H9 (cell line): Measurements from ENCODE around the gene SRGAP3. TPM values are rescaled to one million over a fixed set of nuclear protein-coding genes. Genes with fewer than 3 reads are reported as not detected.

Experiments used
- DNase-seq: peaks from one replicate; pipeline ENCODE4 v3.0.0-alpha.2; 2017
- H2AFZ ChIP-seq: one replicate; pipeline ENCODE4 v1.6.1; 2013; ENCODE audit warnings: mild to moderate bottlenecking, low read length, control low read depth, moderate library complexity
- H2AK5ac ChIP-seq: 2 replicates; pipeline ENCODE4 v1.6.1; 2013; ENCODE audit warnings: low read length, control low read depth, mixed read lengths; ENCODE audit not compliant: insufficient read length
- H2BK120ac ChIP-seq: one replicate; pipeline ENCODE4 v1.6.1; 2013; ENCODE audit warnings: low read depth, mild to moderate bottlenecking, low read length, control low read depth, inconsistent platforms; ENCODE audit not compliant: poor library complexity, severe bottlenecking
- H2BK12ac ChIP-seq: 2 replicates; pipeline ENCODE4 v1.6.1; 2013; ENCODE audit warnings: low read length, control low read depth, mixed read lengths, low read depth; ENCODE audit not compliant: insufficient read length
- H2BK15ac ChIP-seq: 2 replicates; pipeline ENCODE4 v1.6.1; 2013; ENCODE audit warnings: low read depth, low read length, control low read depth
- H2BK20ac ChIP-seq: one replicate; pipeline ENCODE4 v1.6.1; 2013; ENCODE audit warnings: low read depth, mild to moderate bottlenecking, low read length, control low read depth, inconsistent platforms; ENCODE audit not compliant: poor library complexity, severe bottlenecking
- H2BK5ac ChIP-seq: 2 replicates; pipeline ENCODE4 v1.6.1; 2013; ENCODE audit warnings: low read length, control low read depth, mixed read lengths; ENCODE audit not compliant: insufficient read length
- H3K14ac ChIP-seq: 2 replicates; pipeline ENCODE4 v1.6.1; 2013; ENCODE audit warnings: low read length, control low read depth; ENCODE audit not compliant: insufficient read depth
- H3K18ac ChIP-seq: 2 replicates; pipeline ENCODE4 v1.6.1; 2013; ENCODE audit warnings: low read depth, mild to moderate bottlenecking, mixed read lengths, low read length, control low read depth; ENCODE audit not compliant: insufficient read length
- H3K23ac ChIP-seq: 2 replicates; pipeline ENCODE4 v1.6.1; 2013; ENCODE audit warnings: low read length, control low read depth, mixed read lengths, low read depth; ENCODE audit not compliant: insufficient read length
- H3K23me2 ChIP-seq: 2 replicates; pipeline ENCODE4 v1.6.1; 2013; ENCODE audit warnings: low read depth, mild to moderate bottlenecking, mixed read lengths, low read length, control low read depth; ENCODE audit not compliant: insufficient read length, poor library complexity, severe bottlenecking
- H3K27ac ChIP-seq: 2 replicates; pipeline ENCODE4 v1.5.1; 2013; ENCODE audit warnings: low read length, control low read depth, mixed read lengths, low read depth; ENCODE audit not compliant: insufficient read length
- H3K27me3 ChIP-seq: 2 replicates; pipeline ENCODE4 v1.6.1; 2013; ENCODE audit warnings: low read length, control low read depth, inconsistent platforms; ENCODE audit not compliant: insufficient read depth
- H3K4ac ChIP-seq: 2 replicates; pipeline ENCODE4 v1.6.1; 2013; ENCODE audit warnings: low read depth, mild to moderate bottlenecking, control low read depth, inconsistent platforms, low read length, moderate library complexity
- H3K4me1 ChIP-seq: 2 replicates; pipeline ENCODE4 v1.6.1; 2013; ENCODE audit warnings: low read length, control low read depth, inconsistent platforms; ENCODE audit not compliant: insufficient read depth
- H3K4me2 ChIP-seq: 2 replicates; pipeline ENCODE4 v1.6.1; 2013; ENCODE audit warnings: low read length, control low read depth, mixed read lengths; ENCODE audit not compliant: insufficient read length, insufficient read depth
- H3K56ac ChIP-seq: 2 replicates; pipeline ENCODE4 v1.6.1; 2013; ENCODE audit warnings: low read depth, mild to moderate bottlenecking, mixed read lengths, low read length, control low read depth; ENCODE audit not compliant: insufficient read length
- H3K79me1 ChIP-seq: 2 replicates; pipeline ENCODE4 v1.6.1; 2013; ENCODE audit warnings: low read depth, mild to moderate bottlenecking, moderate library complexity, low read length, control low read depth, inconsistent platforms; ENCODE audit not compliant: insufficient read depth, poor library complexity, severe bottlenecking
- H3K79me2 ChIP-seq: 2 replicates; pipeline ENCODE4 v1.6.1; 2013; ENCODE audit warnings: low read length, control low read depth, inconsistent platforms; ENCODE audit not compliant: insufficient read depth
- H3K9ac ChIP-seq: 2 replicates; pipeline ENCODE4 v1.6.1; 2013; ENCODE audit warnings: low read length, control low read depth, mixed read lengths; ENCODE audit not compliant: insufficient read length; ENCODE audit errors: extremely low read depth
- H3K9me3 ChIP-seq: one replicate; pipeline ENCODE4 v1.6.1; 2013; ENCODE audit warnings: low read depth, low read length, inconsistent platforms; ENCODE audit not compliant: control insufficient read depth
- H3T11ph ChIP-seq: one replicate; pipeline ENCODE4 v1.6.1; 2013; ENCODE audit warnings: mild to moderate bottlenecking, low read length, control low read depth, inconsistent platforms
- H4K20me1 ChIP-seq: one replicate; pipeline ENCODE4 v1.6.1; 2013; ENCODE audit not compliant: control insufficient read depth, insufficient read length, insufficient read depth
- H4K5ac ChIP-seq: 2 replicates; pipeline ENCODE4 v1.6.1; 2013; ENCODE audit warnings: low read depth, mild to moderate bottlenecking, mixed read lengths, low read length, control low read depth; ENCODE audit not compliant: insufficient read length
- H4K8ac ChIP-seq: replicated peaks from 2 replicates; pipeline ENCODE4 v1.6.1; 2013; ENCODE audit warnings: low read length, control low read depth, mixed read lengths, low read depth; ENCODE audit not compliant: insufficient read length
- H4K91ac ChIP-seq: 2 replicates; pipeline ENCODE4 v1.6.1; 2013; ENCODE audit warnings: low read depth, mild to moderate bottlenecking, moderate library complexity, mixed read lengths, low read length, control low read depth; ENCODE audit not compliant: insufficient read length
- H3K27ac Mint-ChIP-seq, 3 experiments: 2 replicates in 2 of 3; 3 replicates in 1 of 3; pipeline ENCODE4 v1.8.0; 2020 to 2021; ENCODE audit warnings: mixed read lengths in 3 of 3, mild to moderate bottlenecking in 1 of 3, moderate library complexity in 1 of 3
- H3K27me3 Mint-ChIP-seq: 2 replicates; pipeline ENCODE4 v1.8.0; 2021; ENCODE audit warnings: low read depth, mild to moderate bottlenecking, moderate library complexity, mixed read lengths
- H3K36me3 Mint-ChIP-seq, 3 experiments: 2 replicates in 2 of 3; 3 replicates in 1 of 3; pipeline ENCODE4 v1.8.0; 2020 to 2021; ENCODE audit warnings: low read depth in 3 of 3, mixed read lengths in 3 of 3; ENCODE audit not compliant: insufficient read depth in 1 of 3
- H3K4me1 Mint-ChIP-seq, 2 experiments: 2 replicates each; pipeline ENCODE4 v1.8.0; 2020; ENCODE audit warnings: mixed read lengths in 2 of 2
- H3K4me3 Mint-ChIP-seq, 2 experiments: 2 replicates in 1 of 2; 3 replicates in 1 of 2; pipeline ENCODE4 v1.8.0; 2020 to 2021; ENCODE audit warnings: mild to moderate bottlenecking in 2 of 2, mixed read lengths in 2 of 2, moderate library complexity in 1 of 2
- H3K9me3 Mint-ChIP-seq, 2 experiments: 2 replicates in 1 of 2; 3 replicates in 1 of 2; pipeline ENCODE4 v1.8.0; 2020; ENCODE audit warnings: mild to moderate bottlenecking in 2 of 2, mixed read lengths in 2 of 2, moderate library complexity in 1 of 2
- CTCF ChIP-seq: fragments of 200-600 bp; sonication (generic); conservative IDR thresholded peaks from 3 replicates; pipeline ENCODE4 v1.8.0; 2021; ENCODE audit warnings: antibody characterized with exemption, mild to moderate bottlenecking
- WGBS: extraction: QIAGEN DNeasy Blood & Tissue Kit; methylation state at CpG from one replicate; pipeline ENCODE4 v1.1.7; 2013; ENCODE audit warnings: missing lambda C conversion rate, low lambda C conversion rate, mixed read lengths; ENCODE audit not compliant: insufficient read length; ENCODE audit errors: extremely low coverage; 5-methylcytosine and 5-hydroxymethylcytosine counted together
- total RNA-seq: library from RNA; stranded (reverse); gene quantifications from 2 replicates; pipeline ENCODE4 v1.2.1, GENCODE V29; 2021

Gene SRGAP3
- total RNA-seq, 1 experiment from 2014 or later, result 3.4 TPM

GRCh38 chr3:9074079-9074478 lies 175.4 kb downstream of the SRGAP3 start:
- Mint-ChIP-seq H3K4me3 (no peak overlapping the region), H3K27me3 (peaks cover 4% of the 10 kb centered on the region; the same call in 1 of the 2 replicates), H3K4me1 (peaks cover 35 to 37% of the 10 kb centered on the region in 2 experiments), H3K27ac (no peak overlapping the region), H3K36me3 (no peaks in the 10 kb centered on the region), H3K9me3 (no peaks in the 10 kb centered on the region)
- H3K23me2 ChIP-seq, result no peaks in the 10 kb centered on the region
- DNase-seq, result no peak
- H2BK12ac ChIP-seq, result no peak overlapping the region
- no peak overlapping the region for H2AK5ac ChIP-seq
- no peak overlapping the region for H3K27ac ChIP-seq
- H3K18ac ChIP-seq, result no peak overlapping the region
- no peak overlapping the region for H2BK120ac ChIP-seq
- no peak overlapping the region for H3K56ac ChIP-seq
- H3K9ac ChIP-seq, result no peak overlapping the region
- H2BK20ac ChIP-seq, result no peak overlapping the region
- H3K4me2 ChIP-seq, result no peak overlapping the region
- no peak overlapping the region for H2BK5ac ChIP-seq
- H3T11ph ChIP-seq, result no peak overlapping the region
- no peak overlapping the region for H4K5ac ChIP-seq
- no peaks in the 10 kb centered on the region for H3K79me2 ChIP-seq
- no peaks in the 10 kb centered on the region for H3K27me3 ChIP-seq
- H3K9me3 ChIP-seq, result no peaks in the 10 kb centered on the region
- TF ChIP-seq CTCF, result no peak
- H2AFZ ChIP-seq, result no peak overlapping the region
- H3K4ac ChIP-seq, result no peak overlapping the region
- H3K14ac ChIP-seq, result no peak overlapping the region
- H4K8ac ChIP-seq, result no peak overlapping the region
- no CpG with 5 or more reads among the region's 5 CpGs for WGBS
- H2BK15ac ChIP-seq, result no peak overlapping the region
- H3K79me1 ChIP-seq, result no peaks in the 10 kb centered on the region
- H3K23ac ChIP-seq, result no peak overlapping the region
- H4K91ac ChIP-seq, result no peak overlapping the region
- H3K4me1 ChIP-seq, result peaks cover 8% of the 10 kb centered on the region; the same call in 1 of the 2 replicates
- H4K20me1 ChIP-seq, result no peaks in the 10 kb centered on the region
